ENCODE data around the gene NBDY.

GRCh38 chrX:56746996-56747395 lies 18.0 kb downstream of the NBDY start:
- TF ChIP-seq SP1 (IDR thresholded peaks at IDR 0.05) (no peak), LEF1 (IDR thresholded peaks at IDR 0.05; ENCODE audit: borderline replicate concordance) (no peak), FOXA1 (IDR thresholded peaks at IDR 0.05) (no peak), HDGF (IDR thresholded peaks at IDR 0.05; ENCODE audit: borderline replicate concordance) (no peak), FOXK2 (IDR thresholded peaks at IDR 0.05) (no peak), ARNT (IDR thresholded peaks at IDR 0.05) (no peak), ZNF384 (IDR thresholded peaks at IDR 0.05) (no peak), FOXM1 (IDR thresholded peaks at IDR 0.05; ENCODE audit: borderline replicate concordance) (no peak), SUZ12 (IDR thresholded peaks at IDR 0.05) (no peak), BHLHE40 (IDR thresholded peaks at IDR 0.05; ENCODE audit: borderline replicate concordance) (no peak), L3MBTL2 (conservative IDR thresholded peaks at IDR 0.05) (no peak), PKNOX1 (IDR thresholded peaks at IDR 0.05) (no peak), TARDBP (IDR thresholded peaks at IDR 0.05) (no peak), ELF4 (IDR thresholded peaks at IDR 0.05) (no peak)

Data from HEK293T (cell line).